ENCODE measurements around the gene ATXN1.

The ATXN1 gene

GRCh38 chr6:16324184-16324583, 437.1 kb downstream of the ATXN1 start:
- H3K9me2 ChIP-seq (replicated peaks; ENCODE audit: insufficient read depth, low read length), result no peaks in the 10 kb centered on the region
- no peak overlapping the region for H3K4me3 ChIP-seq (ENCODE audit: insufficient read depth, low read length, poor library complexity, severe bottlenecking)
- no peaks in the 10 kb centered on the region for H3K27me3 ChIP-seq (ENCODE audit: low read length)
- no peak overlapping the region for H3K9ac ChIP-seq (ENCODE audit: low read length)
- no peak overlapping the region for H2AFZ ChIP-seq (ENCODE audit: low read depth, low read length, severe bottlenecking)
- no peaks in the 10 kb centered on the region for H3F3A ChIP-seq (ENCODE audit: insufficient read depth)
- no peaks in the 10 kb centered on the region for H4K20me1 ChIP-seq (ENCODE audit: low read depth, low read length)
- no peaks in the 10 kb centered on the region for H3K9me3 ChIP-seq (ENCODE audit: insufficient read depth, low read length)
- H3K27ac ChIP-seq (ENCODE audit: low read depth, low read length), result no peak overlapping the region
- no peaks in the 10 kb centered on the region for H3K36me3 ChIP-seq (ENCODE audit: low read length)
- no peaks in the 10 kb centered on the region for H3K79me2 ChIP-seq (ENCODE audit: insufficient read depth, low read length)
- TF ChIP-seq CTCF (IDR thresholded peaks at IDR 0.05; ENCODE audit: insufficient read depth, low read length, poor library complexity, severe bottlenecking) (no peak), EZH2phosphoT487 (conservative IDR thresholded peaks at IDR 0.05; ENCODE audit: low read length) (no peak)
- H3K4me2 ChIP-seq (ENCODE audit: low read depth, low read length, poor library complexity, severe bottlenecking), result no peak overlapping the region

DNA sequence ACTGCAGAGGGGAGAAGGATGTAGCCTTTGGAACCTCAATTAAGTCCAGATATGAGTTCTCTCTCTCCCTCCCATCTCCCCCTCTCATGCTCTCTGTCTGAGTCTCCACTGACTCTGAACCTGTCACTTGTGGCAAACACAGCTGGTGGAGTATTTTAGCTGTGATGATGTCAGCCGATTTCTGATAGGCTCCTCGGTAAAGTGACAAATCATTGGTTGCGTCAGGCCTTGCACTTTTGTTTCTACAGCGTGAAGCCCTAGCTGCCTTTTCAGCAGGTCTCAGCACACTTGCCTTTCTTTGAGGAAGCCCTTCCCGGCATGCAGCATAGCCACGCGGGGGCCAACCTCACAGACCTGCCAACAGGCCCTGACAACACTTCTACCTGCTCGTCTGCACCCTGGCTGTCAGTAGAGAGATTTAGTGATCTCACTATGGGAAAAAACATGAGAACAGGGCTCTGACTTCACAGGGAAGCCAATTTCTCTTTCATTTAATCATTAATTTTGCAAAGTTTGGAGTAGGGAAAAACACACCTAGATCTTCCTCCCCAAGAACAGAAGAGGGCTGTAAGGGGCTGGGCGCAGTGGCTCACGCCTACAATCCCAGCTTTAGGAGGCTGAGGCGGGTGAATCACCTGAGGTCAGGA, 438.5 kb downstream of the ATXN1 start:
- Histone ChIP-seq H4K20me1 (ENCODE audit: low read depth, low read length) (no peaks in the 10 kb centered on the region), H2AFZ (ENCODE audit: low read depth, low read length, severe bottlenecking) (no peak overlapping the region), H3K4me3 (ENCODE audit: insufficient read depth, low read length, poor library complexity, severe bottlenecking) (no peak overlapping the region), H3K27ac (ENCODE audit: low read depth, low read length) (no peak overlapping the region), H3K9ac (ENCODE audit: low read length) (no peak overlapping the region), H3K79me2 (ENCODE audit: insufficient read depth, low read length) (no peaks in the 10 kb centered on the region), H3K4me2 (ENCODE audit: low read depth, low read length, poor library complexity, severe bottlenecking) (no peak overlapping the region), H3K36me3 (ENCODE audit: low read length) (no peaks in the 10 kb centered on the region), H3K9me2 (replicated peaks; ENCODE audit: insufficient read depth, low read length) (no peaks in the 10 kb centered on the region), H3K27me3 (ENCODE audit: low read length) (no peaks in the 10 kb centered on the region), H3K9me3 (ENCODE audit: insufficient read depth, low read length) (no peaks in the 10 kb centered on the region), H3F3A (ENCODE audit: insufficient read depth) (no peaks in the 10 kb centered on the region)
- no peak for TF ChIP-seq CTCF (IDR thresholded peaks at IDR 0.05; ENCODE audit: insufficient read depth, low read length, poor library complexity, severe bottlenecking)
- no peak for TF ChIP-seq EZH2phosphoT487 (conservative IDR thresholded peaks at IDR 0.05; ENCODE audit: low read length)

GRCh38 chr6:16321826-16322225, 439.4 kb downstream of the ATXN1 start:
- Histone ChIP-seq H3K27ac (ENCODE audit: low read depth, low read length) (no peak overlapping the region), H3K9me3 (ENCODE audit: insufficient read depth, low read length) (no peaks in the 10 kb centered on the region), H3K36me3 (ENCODE audit: low read length) (no peaks in the 10 kb centered on the region), H3F3A (ENCODE audit: insufficient read depth) (no peaks in the 10 kb centered on the region), H2AFZ (ENCODE audit: low read depth, low read length, severe bottlenecking) (no peak overlapping the region), H3K79me2 (ENCODE audit: insufficient read depth, low read length) (no peaks in the 10 kb centered on the region), H3K27me3 (ENCODE audit: low read length) (no peaks in the 10 kb centered on the region), H3K4me3 (ENCODE audit: insufficient read depth, low read length, poor library complexity, severe bottlenecking) (no peak overlapping the region), H4K20me1 (ENCODE audit: low read depth, low read length) (no peaks in the 10 kb centered on the region), H3K9ac (ENCODE audit: low read length) (no peak overlapping the region), H3K9me2 (replicated peaks; ENCODE audit: insufficient read depth, low read length) (no peaks in the 10 kb centered on the region), H3K4me2 (ENCODE audit: low read depth, low read length, poor library complexity, severe bottlenecking) (no peak overlapping the region)
- no peak for TF ChIP-seq EZH2phosphoT487 (conservative IDR thresholded peaks at IDR 0.05; ENCODE audit: low read length)
- TF ChIP-seq CTCF (IDR thresholded peaks at IDR 0.05; ENCODE audit: insufficient read depth, low read length, poor library complexity, severe bottlenecking), result no peak
